ENCODE data around the gene HIC1. TPM values are rescaled to one million over a fixed set of nuclear protein-coding genes. Genes with fewer than 3 reads are reported as not detected.

HIC1 gene
- total RNA-seq, 1 donor from 2014 or later, result 23.5 TPM

- H3K9me3 ChIP-seq (ENCODE audit: control insufficient read depth in 3 of 3, low read length in 3 of 3), result no peaks in the 10 kb centered on the region
- H3K9ac ChIP-seq (ENCODE audit: low read depth in 1 of 3, low read length in 3 of 3), result peak overlapping the region; percentile 34 to 75 (median 68)
- peaks cover 6 to 38% (median 25%) of the 10 kb centered on the region in 3 donors for H3K36me3 ChIP-seq (ENCODE audit: control insufficient read depth in 3 of 3, insufficient read depth in 3 of 3, low read length in 3 of 3)
- H3K27ac ChIP-seq (ENCODE audit: low read depth, low read length), result peak overlapping the region; percentile 76
- peak overlapping the region in 2 of 3 donors; percentile 58 to 62 for H3K4me3 ChIP-seq (ENCODE audit: low read length in 3 of 3)
- peaks cover 46 to 50% (median 46%) of the 10 kb centered on the region in 3 donors for H3K4me1 ChIP-seq (ENCODE audit: control insufficient read depth in 3 of 3, insufficient read depth in 3 of 3, low read length in 3 of 3)
- no peaks in the 10 kb centered on the region for H3K27me3 ChIP-seq (ENCODE audit: control insufficient read depth in 3 of 3, insufficient read depth in 3 of 3, low read length in 3 of 3)
Measured at GRCh38 chr17:2059547-2060384, 4.9 kb downstream of the HIC1 start.

- peak overlapping the region; percentile 34 to 75 (median 68) for H3K9ac ChIP-seq (ENCODE audit: low read depth in 1 of 3, low read length in 3 of 3)
- peak overlapping the region in 2 of 3 donors; percentile 51 to 58 for H3K4me3 ChIP-seq (ENCODE audit: low read length in 3 of 3)
- H3K9me3 ChIP-seq (ENCODE audit: control insufficient read depth in 3 of 3, low read length in 3 of 3), result no peaks in the 10 kb centered on the region
- H3K36me3 ChIP-seq (ENCODE audit: control insufficient read depth in 3 of 3, insufficient read depth in 3 of 3, low read length in 3 of 3), result peaks cover 12 to 42% (median 29%) of the 10 kb centered on the region in 3 donors
- peak overlapping the region; percentile 76 for H3K27ac ChIP-seq (ENCODE audit: low read depth, low read length)
- peaks cover 51 to 55% (median 51%) of the 10 kb centered on the region in 3 donors for H3K4me1 ChIP-seq (ENCODE audit: control insufficient read depth in 3 of 3, insufficient read depth in 3 of 3, low read length in 3 of 3)
- no peaks in the 10 kb centered on the region for H3K27me3 ChIP-seq (ENCODE audit: control insufficient read depth in 3 of 3, insufficient read depth in 3 of 3, low read length in 3 of 3)
Measured at GRCh38 chr17:2060385-2060658, 5.4 kb downstream of the HIC1 start.

DNA sequence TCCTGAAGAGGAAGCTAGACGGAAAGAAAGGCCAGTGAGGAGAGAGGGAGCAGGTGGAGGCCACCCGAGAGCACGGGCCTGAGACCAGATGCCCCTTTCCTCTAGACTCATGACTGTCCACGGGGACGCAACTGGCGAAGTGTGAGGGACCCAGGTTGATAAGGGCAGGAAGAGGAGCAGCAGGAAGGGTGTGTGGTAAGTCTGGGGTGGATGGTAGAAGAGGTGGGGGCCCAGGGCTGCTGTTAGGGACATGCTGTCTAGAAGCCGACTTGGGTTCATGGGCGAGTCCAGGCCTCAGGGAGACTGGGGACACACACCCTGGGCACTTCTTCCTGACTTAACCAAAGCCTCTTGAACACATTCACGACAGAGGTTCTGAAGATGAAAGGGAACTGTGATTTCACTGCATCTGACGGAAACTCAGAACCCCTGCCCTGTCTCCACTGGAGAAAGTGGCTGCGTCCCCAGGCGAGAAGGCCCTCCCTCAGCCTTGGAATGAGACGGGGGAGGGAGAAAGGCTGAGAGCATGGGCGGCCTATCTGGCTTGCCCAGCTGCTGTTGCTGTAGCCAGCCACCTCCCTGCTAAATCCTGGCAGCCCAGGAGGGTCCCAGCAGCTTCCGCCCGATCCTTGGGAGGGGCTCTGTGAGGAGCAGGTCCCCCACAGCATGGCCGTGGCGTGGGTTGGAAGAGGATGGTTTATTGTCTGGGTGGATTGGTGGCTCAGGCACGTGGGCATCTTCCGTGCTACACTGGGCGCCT, 6.0 kb downstream of the HIC1 start:
- H3K4me1 ChIP-seq (ENCODE audit: control insufficient read depth in 3 of 3, insufficient read depth in 3 of 3, low read length in 3 of 3), result peaks cover 57 to 60% (median 57%) of the 10 kb centered on the region in 3 donors
- H3K36me3 ChIP-seq (ENCODE audit: control insufficient read depth in 3 of 3, insufficient read depth in 3 of 3, low read length in 3 of 3), result peaks cover 15 to 43% (median 29%) of the 10 kb centered on the region in 3 donors

DNA sequence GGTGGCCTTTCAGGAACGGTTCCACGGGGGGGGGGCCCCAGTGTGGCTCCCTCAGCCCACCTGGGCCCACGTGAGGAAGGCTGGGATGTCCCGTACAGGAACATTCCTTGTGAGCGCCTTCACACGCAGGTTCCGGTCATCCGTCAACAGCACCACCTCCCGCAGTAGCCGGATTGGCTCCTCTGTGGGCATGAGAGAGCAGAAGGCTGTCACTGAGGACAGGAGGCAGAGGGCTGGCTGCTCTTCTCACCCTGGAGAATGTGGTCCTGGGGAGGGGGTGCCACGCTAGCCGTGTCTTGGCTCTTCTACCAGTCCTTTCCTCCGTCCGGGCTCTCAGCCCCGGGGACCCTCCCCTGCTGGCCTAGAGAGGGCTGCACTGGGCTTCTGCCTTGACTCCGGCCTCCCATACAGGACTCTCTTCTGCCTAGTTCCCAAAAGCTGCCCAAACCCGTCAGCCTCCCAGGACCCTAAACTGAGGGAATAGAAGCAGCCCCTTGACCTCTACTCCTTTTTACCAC, 6.6 kb downstream of the HIC1 start:
- peak overlapping the region in 1 of 3 donors; percentile 7 for H3K4me3 ChIP-seq (ENCODE audit: low read length in 3 of 3)
- no peaks in the 10 kb centered on the region for H3K27me3 ChIP-seq (ENCODE audit: control insufficient read depth in 3 of 3, insufficient read depth in 3 of 3, low read length in 3 of 3)
- H3K4me1 ChIP-seq (ENCODE audit: control insufficient read depth in 3 of 3, insufficient read depth in 3 of 3, low read length in 3 of 3), result peaks cover 62 to 67% (median 63%) of the 10 kb centered on the region in 3 donors
- H3K9ac ChIP-seq (ENCODE audit: low read depth in 1 of 3, low read length in 3 of 3), result peak overlapping the region in 2 of 3 donors; percentile 68 to 75
- H3K36me3 ChIP-seq (ENCODE audit: control insufficient read depth in 3 of 3, insufficient read depth in 3 of 3, low read length in 3 of 3), result peaks cover 19 to 48% (median 29%) of the 10 kb centered on the region in 3 donors
- peak overlapping the region; percentile 76 for H3K27ac ChIP-seq (ENCODE audit: low read depth, low read length)
- no peaks in the 10 kb centered on the region for H3K9me3 ChIP-seq (ENCODE audit: control insufficient read depth in 3 of 3, low read length in 3 of 3)

More for the DNA sequence above, 6.0 kb downstream of the HIC1 start:
- Histone ChIP-seq H3K4me3 (ENCODE audit: low read length in 3 of 3) (peak overlapping the region in 2 of 3 donors; percentile 29 to 51), H3K9ac (ENCODE audit: low read depth in 1 of 3, low read length in 3 of 3) (peak overlapping the region; percentile 34 to 75 (median 68)), H3K27ac (ENCODE audit: low read depth, low read length) (peak overlapping the region; percentile 76), H3K9me3 (ENCODE audit: control insufficient read depth in 3 of 3, low read length in 3 of 3) (no peaks in the 10 kb centered on the region), H3K27me3 (ENCODE audit: control insufficient read depth in 3 of 3, insufficient read depth in 3 of 3, low read length in 3 of 3) (no peaks in the 10 kb centered on the region)

DNA sequence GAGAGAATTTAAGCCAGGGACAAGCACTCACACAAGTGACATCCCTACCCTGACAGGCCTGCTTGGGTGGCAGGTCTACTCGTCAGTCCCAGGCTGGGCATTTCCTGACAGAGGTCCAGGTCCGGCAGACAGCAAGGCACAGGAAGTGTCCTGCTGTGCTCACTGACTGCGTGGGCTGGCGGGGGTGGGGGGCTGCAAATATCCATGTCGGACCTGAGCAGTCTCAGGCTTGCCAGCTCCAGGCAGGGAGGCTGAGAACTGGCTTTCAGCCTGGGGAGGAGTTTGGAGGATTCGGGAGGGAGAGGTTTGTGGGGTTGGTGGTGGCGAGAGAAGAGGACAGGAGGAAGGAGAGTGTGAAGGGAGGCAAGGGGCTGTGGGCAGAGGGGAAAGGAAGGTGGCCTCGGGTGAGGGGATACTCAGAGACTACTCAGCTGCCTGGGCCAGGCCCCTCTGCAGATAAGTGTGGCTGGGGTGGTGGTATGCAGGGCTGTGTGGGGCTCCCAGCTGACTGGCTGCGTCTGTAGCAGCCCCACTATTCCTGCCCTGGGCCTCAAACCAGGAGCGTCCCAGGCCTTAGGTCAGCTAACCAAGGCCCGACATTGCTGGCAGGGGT, 7.8 kb downstream of the HIC1 start:
- H3K9me3 ChIP-seq (ENCODE audit: control insufficient read depth in 3 of 3, low read length in 3 of 3), result no peaks in the 10 kb centered on the region
- peaks cover 71 to 79% (median 75%) of the 10 kb centered on the region in 3 donors for H3K4me1 ChIP-seq (ENCODE audit: control insufficient read depth in 3 of 3, insufficient read depth in 3 of 3, low read length in 3 of 3)
- peaks cover 19 to 54% (median 35%) of the 10 kb centered on the region in 3 donors for H3K36me3 ChIP-seq (ENCODE audit: control insufficient read depth in 3 of 3, insufficient read depth in 3 of 3, low read length in 3 of 3)
- peak overlapping the region in 2 of 3 donors; percentile 6 to 15 for H3K4me3 ChIP-seq (ENCODE audit: low read length in 3 of 3)
- no peaks in the 10 kb centered on the region for H3K27me3 ChIP-seq (ENCODE audit: control insufficient read depth in 3 of 3, insufficient read depth in 3 of 3, low read length in 3 of 3)
- peak overlapping the region; percentile 76 for H3K27ac ChIP-seq (ENCODE audit: low read depth, low read length)
- peak overlapping the region in 1 of 3 donors; percentile 75 for H3K9ac ChIP-seq (ENCODE audit: low read depth in 1 of 3, low read length in 3 of 3)

DNA sequence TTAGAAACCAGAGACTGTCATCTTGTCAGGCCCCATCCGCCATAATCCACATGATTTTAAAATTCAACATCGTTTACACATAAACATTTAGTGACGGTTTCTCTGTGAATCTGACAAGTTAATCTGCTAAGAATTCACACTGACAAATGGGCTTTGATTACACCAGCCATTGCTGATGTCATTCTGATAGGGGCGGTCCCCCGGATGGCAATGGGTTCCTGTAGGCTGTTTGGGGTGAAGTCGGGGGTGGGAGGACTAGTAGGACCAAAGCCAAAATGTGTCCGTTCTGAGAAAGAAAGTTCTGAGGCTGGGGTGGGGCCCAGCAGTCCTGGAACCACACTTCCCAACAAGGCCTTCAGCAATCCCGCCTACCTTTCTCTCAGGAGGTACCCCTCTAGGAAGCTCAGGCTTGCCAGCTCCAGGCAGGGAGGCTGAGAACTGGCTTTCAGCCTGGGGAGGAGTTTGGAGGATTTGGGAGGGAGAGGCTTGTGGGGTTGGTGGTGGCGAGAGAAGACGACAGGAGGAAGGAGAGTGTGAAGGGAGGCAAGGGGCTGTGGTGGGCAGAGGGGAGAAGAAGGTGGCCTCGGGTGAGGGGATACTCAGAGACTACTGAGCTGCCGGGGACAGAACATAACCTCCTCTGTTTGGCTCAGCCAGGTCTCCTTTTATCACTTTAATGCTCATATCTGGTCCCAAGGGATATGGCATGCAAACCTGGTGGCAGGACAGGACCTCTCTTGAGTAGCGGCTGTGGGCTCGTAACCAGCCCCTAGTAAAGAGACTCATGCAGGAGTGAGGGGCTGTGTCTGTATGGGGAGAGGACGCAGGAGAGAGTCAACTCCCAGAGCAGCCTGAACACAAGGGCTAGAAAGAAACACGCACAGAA, 8.6 kb downstream of the HIC1 start:
- H3K9ac ChIP-seq (ENCODE audit: low read depth in 1 of 3, low read length in 3 of 3), result peak overlapping the region; percentile 14 to 75 (median 40)
- peaks cover 79 to 85% (median 80%) of the 10 kb centered on the region in 3 donors for H3K4me1 ChIP-seq (ENCODE audit: control insufficient read depth in 3 of 3, insufficient read depth in 3 of 3, low read length in 3 of 3)
- peaks cover 25 to 58% (median 32%) of the 10 kb centered on the region in 3 donors for H3K36me3 ChIP-seq (ENCODE audit: control insufficient read depth in 3 of 3, insufficient read depth in 3 of 3, low read length in 3 of 3)

DNA sequence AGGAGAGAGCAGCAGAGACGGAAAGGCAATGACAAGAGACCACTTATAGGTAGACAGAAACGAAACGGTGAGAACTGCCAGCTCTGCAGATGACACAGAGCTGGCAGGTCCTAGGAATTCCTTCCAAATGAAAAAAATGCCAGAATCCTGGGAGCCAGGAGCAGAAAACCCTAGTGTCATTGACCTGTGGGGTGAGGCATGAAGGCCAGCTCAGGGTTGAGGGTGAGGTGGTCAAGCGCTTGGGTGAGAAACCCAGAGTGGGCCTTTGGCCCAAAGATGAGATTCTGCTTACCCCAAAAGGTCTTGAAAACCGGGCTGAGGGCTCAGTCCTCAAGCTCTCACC, 9.2 kb downstream of the HIC1 start:
- H3K9me3 ChIP-seq (ENCODE audit: control insufficient read depth in 3 of 3, low read length in 3 of 3), result no peaks in the 10 kb centered on the region
- peak overlapping the region; percentile 76 for H3K27ac ChIP-seq (ENCODE audit: low read depth, low read length)
- H3K4me1 ChIP-seq (ENCODE audit: control insufficient read depth in 3 of 3, insufficient read depth in 3 of 3, low read length in 3 of 3), result peaks cover 82 to 90% (median 85%) of the 10 kb centered on the region in 3 donors
- no peaks in the 10 kb centered on the region for H3K27me3 ChIP-seq (ENCODE audit: control insufficient read depth in 3 of 3, insufficient read depth in 3 of 3, low read length in 3 of 3)
- peaks cover 27 to 60% (median 37%) of the 10 kb centered on the region in 3 donors for H3K36me3 ChIP-seq (ENCODE audit: control insufficient read depth in 3 of 3, insufficient read depth in 3 of 3, low read length in 3 of 3)
- no peak overlapping the region for H3K4me3 ChIP-seq (ENCODE audit: low read length in 3 of 3)
- H3K9ac ChIP-seq (ENCODE audit: low read depth in 1 of 3, low read length in 3 of 3), result no peak overlapping the region

More for the DNA sequence above, 8.6 kb downstream of the HIC1 start:
- Histone ChIP-seq H3K9me3 (ENCODE audit: control insufficient read depth in 3 of 3, low read length in 3 of 3) (no peaks in the 10 kb centered on the region), H3K27me3 (ENCODE audit: control insufficient read depth in 3 of 3, insufficient read depth in 3 of 3, low read length in 3 of 3) (no peaks in the 10 kb centered on the region), H3K4me3 (ENCODE audit: low read length in 3 of 3) (no peak overlapping the region), H3K27ac (ENCODE audit: low read depth, low read length) (peak overlapping the region; percentile 76)

GRCh38 chr17:2064520-2064971, 9.6 kb downstream of the HIC1 start:
- H3K4me3 ChIP-seq (ENCODE audit: low read length in 3 of 3), result no peak overlapping the region
- peaks cover 80 to 89% (median 82%) of the 10 kb centered on the region in 3 donors for H3K4me1 ChIP-seq (ENCODE audit: control insufficient read depth in 3 of 3, insufficient read depth in 3 of 3, low read length in 3 of 3)
- peaks cover 27 to 60% (median 37%) of the 10 kb centered on the region in 3 donors for H3K36me3 ChIP-seq (ENCODE audit: control insufficient read depth in 3 of 3, insufficient read depth in 3 of 3, low read length in 3 of 3)
- no peaks in the 10 kb centered on the region for H3K27me3 ChIP-seq (ENCODE audit: control insufficient read depth in 3 of 3, insufficient read depth in 3 of 3, low read length in 3 of 3)
- peak overlapping the region in 1 of 3 donors; percentile 45 for H3K9ac ChIP-seq (ENCODE audit: low read depth in 1 of 3, low read length in 3 of 3)
- no peaks in the 10 kb centered on the region for H3K9me3 ChIP-seq (ENCODE audit: control insufficient read depth in 3 of 3, low read length in 3 of 3)
- H3K27ac ChIP-seq (ENCODE audit: low read depth, low read length), result peak overlapping the region; percentile 76
